HCT116 (cell line): ENCODE measurements around the gene EXOC4.

Experiments used
- EZH2 ChIP-seq: fragments of 200-600 bp; sonication (generic); IDR thresholded peaks from 2 replicates; pipeline ENCODE4 v1.6.1; 2017; ENCODE audit warnings: antibody characterized with exemption, mixed run types
- JUND ChIP-seq: IDR thresholded peaks from 2 replicates; pipeline ENCODE4 v1.6.1; 2012
- POLR2A ChIP-seq: IDR thresholded peaks from 2 replicates; pipeline ENCODE4 v1.7.0; 2011; ENCODE audit warnings: borderline replicate concordance; ENCODE audit not compliant: insufficient read depth, insufficient read length; ENCODE audit errors: extremely low read depth
- POLR2AphosphoS5 ChIP-seq: IDR thresholded peaks from 2 replicates; pipeline ENCODE4 v1.6.1; 2011; ENCODE audit warnings: mild to moderate bottlenecking, low read depth, low read length, moderate library complexity
- RAD21 ChIP-seq: IDR thresholded peaks from 2 replicates; pipeline ENCODE4 v1.6.1; 2012; ENCODE audit warnings: low read depth, mild to moderate bottlenecking
- TCF7L2 ChIP-seq: IDR thresholded peaks from 2 replicates; pipeline ENCODE4 v1.7.0; 2011; ENCODE audit warnings: borderline replicate concordance, inconsistent platforms; ENCODE audit not compliant: insufficient read depth, insufficient read length; ENCODE audit errors: extremely low read depth
- TF ChIP-seq, protein P1 (sequence below), 3 experiments: fragments of 200-600 bp in 1 of 3; sonication (generic) in 1 of 3; IDR thresholded peaks in 2 of 3; conservative IDR thresholded peaks in 1 of 3; 2 replicates each; pipeline ENCODE4 v1.5.1; 2012 to 2017; ENCODE audit warnings: low read depth in 2 of 3, low read length in 2 of 3, antibody characterized with exemption in 1 of 3, borderline replicate concordance in 1 of 3, control low read depth in 1 of 3, mild to moderate bottlenecking in 1 of 3, mixed read lengths in 1 of 3, mixed run types in 1 of 3, moderate library complexity in 1 of 3; ENCODE audit not compliant: insufficient read depth in 1 of 3
- TF ChIP-seq, protein P2 (sequence below): IDR thresholded peaks from 2 replicates; pipeline ENCODE4 v1.6.1; 2012
- TF ChIP-seq, protein P3 (sequence below): IDR thresholded peaks from 2 replicates; pipeline ENCODE4 v1.6.1; 2012

DNA sequence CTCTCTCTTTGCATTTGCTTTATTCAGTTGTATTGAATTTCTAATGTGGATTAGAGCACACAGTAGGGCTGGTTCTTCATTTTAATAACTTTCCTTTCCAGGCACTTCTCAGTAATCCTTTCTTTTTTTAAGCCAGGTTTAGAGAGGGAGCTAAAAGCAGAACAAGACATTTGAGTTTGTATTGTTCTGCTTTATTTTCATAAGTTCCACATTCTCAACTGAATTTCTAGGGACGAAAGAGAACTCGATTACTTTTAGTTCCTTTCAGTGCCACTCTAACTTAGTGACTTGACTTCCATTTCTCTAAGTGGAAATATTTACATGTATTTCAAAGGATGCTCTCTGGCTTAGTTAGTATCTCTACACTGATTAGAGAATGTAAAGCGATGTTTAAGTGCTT, 145.6 kb downstream of the EXOC4 start:
- TF ChIP-seq, protein P1, sequence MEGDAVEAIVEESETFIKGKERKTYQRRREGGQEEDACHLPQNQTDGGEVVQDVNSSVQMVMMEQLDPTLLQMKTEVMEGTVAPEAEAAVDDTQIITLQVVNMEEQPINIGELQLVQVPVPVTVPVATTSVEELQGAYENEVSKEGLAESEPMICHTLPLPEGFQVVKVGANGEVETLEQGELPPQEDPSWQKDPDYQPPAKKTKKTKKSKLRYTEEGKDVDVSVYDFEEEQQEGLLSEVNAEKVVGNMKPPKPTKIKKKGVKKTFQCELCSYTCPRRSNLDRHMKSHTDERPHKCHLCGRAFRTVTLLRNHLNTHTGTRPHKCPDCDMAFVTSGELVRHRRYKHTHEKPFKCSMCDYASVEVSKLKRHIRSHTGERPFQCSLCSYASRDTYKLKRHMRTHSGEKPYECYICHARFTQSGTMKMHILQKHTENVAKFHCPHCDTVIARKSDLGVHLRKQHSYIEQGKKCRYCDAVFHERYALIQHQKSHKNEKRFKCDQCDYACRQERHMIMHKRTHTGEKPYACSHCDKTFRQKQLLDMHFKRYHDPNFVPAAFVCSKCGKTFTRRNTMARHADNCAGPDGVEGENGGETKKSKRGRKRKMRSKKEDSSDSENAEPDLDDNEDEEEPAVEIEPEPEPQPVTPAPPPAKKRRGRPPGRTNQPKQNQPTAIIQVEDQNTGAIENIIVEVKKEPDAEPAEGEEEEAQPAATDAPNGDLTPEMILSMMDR (IDR thresholded peaks at IDR 0.05 in 2 of 3, conservative IDR thresholded peaks at IDR 0.05 in 1 of 3; ENCODE audit: borderline replicate concordance in 1 of 3, insufficient read depth in 1 of 3, low read depth in 2 of 3, low read length in 2 of 3) = no peak
- TF ChIP-seq POLR2A = no peak
- TF ChIP-seq, protein P2, sequence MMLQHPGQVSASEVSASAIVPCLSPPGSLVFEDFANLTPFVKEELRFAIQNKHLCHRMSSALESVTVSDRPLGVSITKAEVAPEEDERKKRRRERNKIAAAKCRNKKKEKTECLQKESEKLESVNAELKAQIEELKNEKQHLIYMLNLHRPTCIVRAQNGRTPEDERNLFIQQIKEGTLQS = no peak
- no peak for TF ChIP-seq RAD21
- no peak for TF ChIP-seq JUND
- no peak for TF ChIP-seq TCF7L2
- TF ChIP-seq POLR2AphosphoS5 = no peak
- TF ChIP-seq, protein P3, sequence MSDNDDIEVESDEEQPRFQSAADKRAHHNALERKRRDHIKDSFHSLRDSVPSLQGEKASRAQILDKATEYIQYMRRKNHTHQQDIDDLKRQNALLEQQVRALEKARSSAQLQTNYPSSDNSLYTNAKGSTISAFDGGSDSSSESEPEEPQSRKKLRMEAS = no peak
- no peak for TF ChIP-seq EZH2
